Measurements from ENCODE around the gene ADAMTS18. TPM values are rescaled to one million over a fixed set of nuclear protein-coding genes. Genes with fewer than 3 reads are reported as not detected.

ADAMTS18 gene
- polyA plus RNA-seq, 1 donor (not counting 4 experiments of a cell fraction or from before 2014, with no cell fraction given): not detected

- no peak overlapping the region for H3K9ac ChIP-seq (ENCODE audit: control insufficient read depth, extremely low read depth, insufficient read depth, low read length)
- H3K36me3 ChIP-seq (ENCODE audit: control insufficient read depth in 2 of 2, extremely low read depth in 1 of 2, insufficient read depth in 2 of 2, low read length in 2 of 2): no peaks in the 10 kb centered on the region
- peak overlapping the region; percentile 31 for H2AFZ ChIP-seq (ENCODE audit: control insufficient read depth, low read length)
- FAIRE-seq (no peak), DNase-seq (ENCODE audit: low read depth, low spot score) (no peak)
- no peaks in the 10 kb centered on the region for H3K4me1 ChIP-seq (ENCODE audit: control insufficient read depth, extremely low read depth, insufficient read depth, low read length)
- no peak overlapping the region for H3K4me2 ChIP-seq (ENCODE audit: control insufficient read depth, extremely low read depth, insufficient read depth, low read depth, low read length)
- H3K4me3 ChIP-seq (ENCODE audit: control insufficient read depth in 2 of 3, extremely low read depth in 1 of 3, insufficient read depth in 2 of 3, low read depth in 1 of 3, low read length in 3 of 3): no peak overlapping the region
- no peaks in the 10 kb centered on the region for H3K79me2 ChIP-seq (ENCODE audit: control insufficient read depth, insufficient read depth, low read length)
- TF ChIP-seq, protein P1, sequence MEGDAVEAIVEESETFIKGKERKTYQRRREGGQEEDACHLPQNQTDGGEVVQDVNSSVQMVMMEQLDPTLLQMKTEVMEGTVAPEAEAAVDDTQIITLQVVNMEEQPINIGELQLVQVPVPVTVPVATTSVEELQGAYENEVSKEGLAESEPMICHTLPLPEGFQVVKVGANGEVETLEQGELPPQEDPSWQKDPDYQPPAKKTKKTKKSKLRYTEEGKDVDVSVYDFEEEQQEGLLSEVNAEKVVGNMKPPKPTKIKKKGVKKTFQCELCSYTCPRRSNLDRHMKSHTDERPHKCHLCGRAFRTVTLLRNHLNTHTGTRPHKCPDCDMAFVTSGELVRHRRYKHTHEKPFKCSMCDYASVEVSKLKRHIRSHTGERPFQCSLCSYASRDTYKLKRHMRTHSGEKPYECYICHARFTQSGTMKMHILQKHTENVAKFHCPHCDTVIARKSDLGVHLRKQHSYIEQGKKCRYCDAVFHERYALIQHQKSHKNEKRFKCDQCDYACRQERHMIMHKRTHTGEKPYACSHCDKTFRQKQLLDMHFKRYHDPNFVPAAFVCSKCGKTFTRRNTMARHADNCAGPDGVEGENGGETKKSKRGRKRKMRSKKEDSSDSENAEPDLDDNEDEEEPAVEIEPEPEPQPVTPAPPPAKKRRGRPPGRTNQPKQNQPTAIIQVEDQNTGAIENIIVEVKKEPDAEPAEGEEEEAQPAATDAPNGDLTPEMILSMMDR (optimal IDR thresholded peaks at IDR 0.05 in 1 of 3, IDR thresholded peaks at IDR 0.05 in 1 of 3, conservative IDR thresholded peaks at IDR 0.05 in 1 of 3; ENCODE audit: extremely low read depth in 1 of 3, insufficient read depth in 2 of 3, low read length in 3 of 3): no peak
- no peak for TF ChIP-seq EZH2 (IDR thresholded peaks at IDR 0.05; ENCODE audit: low read length)
- H3K9me3 ChIP-seq (ENCODE audit: control insufficient read depth, low read depth, low read length): no peaks in the 10 kb centered on the region
- H3K27ac ChIP-seq (ENCODE audit: control insufficient read depth, insufficient read depth, low read length): no peak overlapping the region
- H3K27me3 ChIP-seq (ENCODE audit: control insufficient read depth, extremely low read depth, insufficient read depth, low read length): no peaks in the 10 kb centered on the region
- no peaks in the 10 kb centered on the region for H3K9me1 ChIP-seq (ENCODE audit: control insufficient read depth, extremely low read depth, insufficient read depth, low read length)
- H4K20me1 ChIP-seq (ENCODE audit: control insufficient read depth, extremely low read depth, insufficient read depth, low read length): no peaks in the 10 kb centered on the region
- dilution Hi-C loops (cut with MboI; ENCODE audit: extremely low pct_ligation_motif_present, low sequenced_read_pairs): no loop called here
Measured at GRCh38 chr16:77332792-77333191, 102.0 kb downstream of the ADAMTS18 start.

GRCh38 chr16:77331802-77332586 is 102.8 kb downstream of the ADAMTS18 start:
- Histone ChIP-seq H3K27ac (ENCODE audit: control insufficient read depth, insufficient read depth, low read length) (no peak overlapping the region), H3K4me2 (ENCODE audit: control insufficient read depth, extremely low read depth, insufficient read depth, low read depth, low read length) (no peak overlapping the region), H4K20me1 (ENCODE audit: control insufficient read depth, extremely low read depth, insufficient read depth, low read length) (no peaks in the 10 kb centered on the region), H3K9ac (ENCODE audit: control insufficient read depth, extremely low read depth, insufficient read depth, low read length) (no peak overlapping the region), H3K4me1 (ENCODE audit: control insufficient read depth, extremely low read depth, insufficient read depth, low read length) (no peaks in the 10 kb centered on the region), H3K4me3 (ENCODE audit: control insufficient read depth in 2 of 3, extremely low read depth in 1 of 3, insufficient read depth in 2 of 3, low read depth in 1 of 3, low read length in 3 of 3) (no peak overlapping the region), H3K27me3 (ENCODE audit: control insufficient read depth, extremely low read depth, insufficient read depth, low read length) (no peaks in the 10 kb centered on the region), H3K79me2 (ENCODE audit: control insufficient read depth, insufficient read depth, low read length) (no peaks in the 10 kb centered on the region), H3K36me3 (ENCODE audit: control insufficient read depth in 2 of 2, extremely low read depth in 1 of 2, insufficient read depth in 2 of 2, low read length in 2 of 2) (no peaks in the 10 kb centered on the region), H3K9me3 (ENCODE audit: control insufficient read depth, low read depth, low read length) (no peaks in the 10 kb centered on the region), H3K9me1 (ENCODE audit: control insufficient read depth, extremely low read depth, insufficient read depth, low read length) (no peaks in the 10 kb centered on the region), H2AFZ (ENCODE audit: control insufficient read depth, low read length) (no peak overlapping the region)
- FAIRE-seq (no peak), DNase-seq (ENCODE audit: low read depth, low spot score) (no peak)
- no peak for TF ChIP-seq EZH2 (IDR thresholded peaks at IDR 0.05; ENCODE audit: low read length)
- TF ChIP-seq, protein P1 (optimal IDR thresholded peaks at IDR 0.05 in 1 of 3, IDR thresholded peaks at IDR 0.05 in 1 of 3, conservative IDR thresholded peaks at IDR 0.05 in 1 of 3; ENCODE audit: extremely low read depth in 1 of 3, insufficient read depth in 2 of 3, low read length in 3 of 3): no peak
- dilution Hi-C loops (cut with MboI; ENCODE audit: extremely low pct_ligation_motif_present, low sequenced_read_pairs): no loop called here
